Stimulated activated CD4-positive, alpha-beta T cell treated with anti-CD3 and anti-CD28 coated beads, TNF-alpha, amount 100 ng/mL, for 4 hours (primary cell): ENCODE results near the gene CHRNE.
A peak's percentile ranks its signal among the peaks of the same experiment; 100 is the strongest.
"Not testable (repeated sequence)": the region's sequence is repeated elsewhere in the genome, so short reads cannot be mapped to it uniquely, and the experiment has no call there.

ENCODE experiments used
- DNase-seq, 3 experiments: peaks; one replicate each; pipeline ENCODE4 v3.0.0-alpha.2; 2020; ENCODE audit warnings: low read depth in 3 of 3

The CHRNE gene

DNA sequence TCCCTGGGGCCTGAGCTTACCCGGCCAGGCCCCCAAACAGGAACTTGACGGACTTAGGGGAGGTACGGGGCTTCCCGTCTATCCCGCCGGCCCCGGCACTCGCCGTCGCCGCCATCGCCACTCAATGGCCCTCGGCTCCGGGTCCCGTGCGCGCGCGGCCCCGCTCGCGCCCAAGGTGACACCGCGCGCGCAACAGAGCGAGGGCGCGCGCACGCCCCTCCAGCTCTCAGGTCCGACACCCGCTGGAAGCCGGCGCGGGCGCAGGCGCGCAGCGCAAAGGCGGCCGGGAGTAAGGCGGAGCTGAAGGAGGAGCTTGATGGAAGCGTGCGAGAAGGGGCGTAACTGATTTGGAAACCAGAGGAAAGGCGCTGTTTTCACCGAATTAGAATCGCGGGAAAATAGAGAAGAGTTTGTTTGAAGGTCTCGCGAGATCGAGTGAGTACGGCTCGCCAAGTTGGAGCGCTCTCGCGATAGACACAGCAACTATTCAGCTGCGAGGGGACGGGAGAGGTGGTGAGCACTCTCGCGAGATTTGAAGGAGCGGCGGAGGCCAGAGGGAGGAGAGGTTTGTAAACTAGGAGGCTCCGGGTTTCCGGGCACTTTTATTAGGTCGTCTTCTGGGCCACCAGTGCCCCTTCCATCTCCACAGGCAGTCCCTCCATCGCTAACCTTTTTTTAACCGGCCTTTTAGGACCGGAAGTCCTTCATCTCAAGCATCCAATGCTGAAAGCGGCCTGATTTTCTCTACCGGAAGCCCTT lies 37.1 kb upstream of the CHRNE start, which contains the start of the genes RNF167 and SLC25A11:
Gene RNF167, plus strand, starts transcription at position 473 of the 759 bp plus-strand sequence. CDS start 642 bp downstream, outside the sequence.
Gene SLC25A11, minus strand, starts transcription at position 251 of the 759 bp plus-strand sequence. Its CDS starts 136 bp downstream, at position 115.
- peak; percentile 76 to 93 (median 91) for DNase-seq

DNA sequence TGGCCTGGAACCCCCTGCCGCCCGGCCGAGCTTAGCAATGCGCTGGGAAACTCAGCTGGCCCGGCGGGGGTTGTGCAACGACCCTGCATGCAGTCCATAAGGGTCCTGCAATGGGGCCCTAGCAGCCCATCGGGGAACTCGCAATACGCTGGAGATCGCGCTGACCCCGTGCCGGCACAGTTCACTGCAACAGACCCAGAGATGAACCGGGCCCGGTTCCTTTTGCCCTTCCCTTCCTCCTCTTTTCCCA lies 36.6 kb upstream of the CHRNE start:
- DNase-seq = no peak

DNA sequence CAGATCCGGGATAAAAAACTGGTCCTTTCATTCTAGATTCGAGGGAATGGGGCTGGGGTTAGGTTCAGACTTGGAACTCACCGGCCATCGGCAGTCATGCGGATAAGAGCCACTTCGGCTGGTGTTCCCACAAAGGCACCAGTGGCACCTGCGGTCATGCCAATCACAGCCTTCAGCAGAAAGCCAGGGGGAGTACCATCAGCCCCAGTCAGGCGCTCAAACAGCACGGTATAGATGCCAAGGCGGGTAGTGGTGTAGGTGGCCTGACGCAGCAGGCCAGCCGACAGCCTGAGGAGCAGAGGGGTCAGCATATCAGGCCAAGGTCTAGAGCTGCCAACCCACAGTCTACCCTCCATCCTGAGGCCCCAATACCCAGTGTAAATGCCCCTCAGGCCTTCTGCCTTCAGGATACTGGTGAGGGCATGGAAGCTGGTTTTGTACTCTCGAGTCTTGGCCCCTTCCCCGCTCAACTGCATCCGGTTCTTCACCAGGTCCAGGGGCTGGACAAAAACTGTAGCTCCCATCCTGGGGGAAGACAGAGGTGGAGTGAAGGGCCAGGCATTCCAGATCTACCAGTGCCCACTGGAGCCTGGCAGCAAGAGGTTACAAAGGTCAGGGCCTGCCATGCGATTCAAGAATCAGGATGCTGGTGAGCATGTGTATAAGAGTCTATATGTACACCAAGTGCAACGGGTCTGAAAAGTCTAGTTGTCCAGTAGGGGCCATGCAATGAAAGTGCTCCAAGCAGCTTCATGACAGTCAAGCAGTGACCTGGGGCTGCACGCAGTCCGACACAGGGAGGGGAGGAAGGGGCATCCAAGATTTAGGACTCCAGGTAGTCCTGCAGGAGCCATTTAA lies 36.0 kb upstream of the CHRNE start:
- DNase-seq = no peak

DNA sequence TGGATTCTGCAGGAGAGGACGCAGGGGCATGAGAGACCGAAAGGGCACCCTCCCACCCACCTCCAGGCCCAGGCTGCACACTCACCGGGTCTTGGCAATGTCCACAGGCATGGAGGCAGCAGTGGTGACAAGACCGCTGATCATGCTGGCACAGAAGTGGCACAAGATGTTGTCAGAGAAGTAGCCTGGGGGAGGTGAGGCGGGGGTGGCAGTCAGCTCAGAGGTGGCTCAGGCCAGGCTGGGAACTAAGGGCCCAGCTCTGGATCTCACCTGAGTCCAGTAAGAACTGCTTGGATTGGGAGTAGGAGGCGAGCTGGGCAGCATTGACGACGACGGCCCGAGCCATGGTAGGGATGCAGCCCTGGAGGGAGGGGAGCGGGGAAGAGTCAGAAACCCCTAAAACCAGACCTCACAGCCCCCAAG lies 35.2 kb upstream of the CHRNE start:
- no peak for DNase-seq

DNA sequence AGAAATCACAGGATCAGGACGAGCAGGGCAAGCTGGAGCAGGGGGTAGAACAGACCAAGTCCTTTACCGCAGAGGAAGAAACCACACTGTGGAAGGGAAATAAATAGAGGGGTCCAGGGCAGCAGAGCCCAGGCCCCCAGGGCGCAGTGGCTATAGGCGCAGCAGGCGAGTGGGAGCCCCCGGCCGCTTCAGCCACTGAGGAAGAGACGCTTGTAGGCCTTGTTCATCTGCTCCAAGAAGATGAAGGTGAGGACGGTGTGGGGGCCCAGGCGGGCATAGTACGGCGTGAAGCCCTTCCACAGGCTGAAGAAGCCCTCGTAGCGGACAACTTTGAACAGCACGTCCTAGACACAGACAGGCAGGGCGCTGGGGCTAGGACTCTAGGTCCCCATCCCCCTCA lies 34.7 kb upstream of the CHRNE start:
- no peak for DNase-seq

DNA sequence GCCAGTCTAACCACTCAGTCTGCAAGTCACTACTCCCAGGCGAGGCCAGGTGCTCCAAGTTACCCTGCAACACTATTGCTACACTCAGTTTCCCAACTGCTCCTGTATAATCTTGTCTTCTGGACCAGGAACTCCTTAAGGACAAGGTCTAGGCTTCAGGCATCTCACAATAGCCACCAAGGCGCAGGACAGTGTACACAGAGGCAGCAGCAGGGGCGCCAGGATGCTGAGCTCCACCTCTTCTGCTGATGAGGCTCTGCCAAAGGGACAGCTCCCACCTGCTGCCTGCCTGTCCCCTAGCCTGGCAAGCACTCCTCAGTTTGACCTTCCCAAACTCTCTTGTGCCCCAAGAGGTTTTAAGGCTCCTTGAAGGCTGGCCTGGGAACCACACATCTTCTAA lies 33.5 kb upstream of the CHRNE start:
- DNase-seq = no peak

DNA sequence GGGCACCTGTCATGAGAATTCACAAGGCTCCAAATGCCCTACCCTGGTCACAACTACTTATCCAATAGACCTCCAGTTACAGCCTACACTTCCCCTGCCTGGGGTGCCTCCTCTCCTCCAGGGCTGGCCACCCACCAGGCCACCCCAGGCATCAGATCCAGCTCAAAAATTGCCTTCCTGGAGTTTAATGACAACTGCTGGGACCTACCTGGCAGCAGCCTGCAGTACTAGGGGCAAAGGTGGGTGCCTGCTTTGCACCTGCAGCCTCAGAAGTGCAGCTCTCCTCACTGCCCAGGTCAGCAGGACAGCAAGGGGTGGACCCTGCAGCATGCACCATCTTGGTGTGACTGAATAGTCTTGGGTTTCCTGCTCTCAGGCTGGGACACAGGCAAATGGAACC lies 32.8 kb upstream of the CHRNE start:
- no peak for DNase-seq

DNA sequence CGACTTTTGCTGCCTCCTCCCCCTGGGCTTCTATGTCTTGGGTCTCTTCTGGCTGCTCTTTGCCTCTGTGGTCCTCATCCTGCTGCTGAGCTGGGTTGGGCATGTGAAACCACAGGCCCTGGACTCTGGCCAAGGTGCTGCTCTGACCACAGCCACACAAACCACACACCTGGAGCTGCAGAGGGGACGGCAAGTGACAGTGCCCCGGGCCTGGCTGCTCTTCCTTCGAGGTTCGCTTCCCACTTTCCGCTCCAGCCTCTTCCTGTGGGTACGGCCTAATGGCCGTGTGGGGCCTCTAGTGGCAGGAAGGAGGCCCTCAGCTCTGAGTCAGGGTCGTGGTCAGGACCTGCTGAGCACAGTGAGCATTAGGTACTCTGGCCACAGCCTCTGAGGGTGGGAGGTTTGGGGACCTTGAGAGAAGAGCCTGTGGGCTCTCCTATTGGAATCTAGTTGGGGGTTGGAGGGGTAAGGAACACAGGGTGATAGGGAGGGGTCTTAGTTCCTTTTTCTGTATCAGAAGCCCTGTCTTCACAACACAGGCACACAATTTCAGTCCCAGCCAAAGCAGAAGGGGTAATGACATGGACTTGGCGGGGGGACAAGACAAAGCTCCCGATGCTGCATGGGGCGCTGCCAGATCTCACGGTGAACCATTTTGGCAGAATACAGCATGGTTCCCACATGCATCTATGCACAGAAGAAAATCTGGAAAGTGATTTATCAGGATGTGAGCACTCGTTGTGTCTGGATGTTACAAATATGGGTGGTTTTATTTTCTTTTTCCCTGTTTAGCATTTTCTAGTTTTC lies 31.5 kb upstream of the CHRNE start:
- no peak for DNase-seq

DNA sequence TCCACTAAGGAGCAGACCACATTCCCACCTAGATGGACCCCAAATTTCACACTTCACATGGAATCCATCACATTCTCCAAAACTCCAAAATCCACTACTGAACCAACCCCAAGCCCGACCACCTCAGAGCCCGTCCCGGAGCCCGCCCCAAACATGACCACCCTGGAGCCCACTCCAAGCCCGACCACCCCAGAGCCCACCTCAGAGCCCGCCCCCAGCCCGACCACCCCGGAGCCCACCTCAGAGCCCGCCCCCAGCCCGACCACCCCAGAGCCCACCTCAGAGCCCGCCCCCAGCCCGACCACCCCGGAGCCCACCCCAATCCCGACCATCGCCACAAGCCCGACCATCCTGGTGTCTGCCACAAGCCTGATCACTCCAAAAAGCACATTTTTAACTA lies 30.7 kb upstream of the CHRNE start:
- DNase-seq = no peak

DNA sequence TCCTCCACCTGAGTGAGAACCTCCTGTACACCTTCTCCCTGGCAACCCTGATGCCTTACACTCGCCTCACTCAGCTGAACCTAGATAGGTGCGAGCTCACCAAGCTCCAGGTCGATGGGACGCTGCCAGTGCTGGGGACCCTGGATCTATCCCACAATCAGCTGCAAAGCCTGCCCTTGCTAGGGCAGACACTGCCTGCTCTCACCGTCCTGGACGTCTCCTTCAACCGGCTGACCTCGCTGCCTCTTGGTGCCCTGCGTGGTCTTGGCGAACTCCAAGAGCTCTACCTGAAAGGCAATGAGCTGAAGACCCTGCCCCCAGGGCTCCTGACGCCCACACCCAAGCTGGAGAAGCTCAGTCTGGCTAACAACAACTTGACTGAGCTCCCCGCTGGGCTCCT lies 29.9 kb upstream of the CHRNE start:
- DNase-seq = no peak

DNA sequence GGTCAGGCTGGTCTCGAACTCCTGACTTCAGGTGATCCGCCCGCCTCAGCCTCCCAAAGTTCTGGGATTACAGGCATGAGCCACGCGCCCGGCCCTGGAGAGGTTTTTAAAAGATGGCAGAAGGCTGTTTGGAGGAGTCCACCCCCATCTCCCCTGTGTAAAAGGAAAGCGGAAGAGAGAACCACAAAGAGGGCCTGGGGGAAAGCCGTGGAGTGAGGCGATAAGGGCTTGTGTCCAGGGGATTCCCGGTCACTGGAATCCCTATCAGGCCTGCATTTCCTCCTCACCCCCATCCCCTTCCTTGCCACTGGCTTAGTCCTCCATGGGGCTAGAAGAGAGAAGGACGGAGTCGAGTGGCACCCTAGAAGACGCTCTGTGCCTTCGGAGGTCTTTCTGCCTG lies 29.1 kb upstream of the CHRNE start, which contains the start of gene GP1BA:
Gene GP1BA, plus strand, starts transcription at position 315 of the 400 bp plus-strand sequence. CDS start 328 bp downstream, outside the sequence.
- no peak for DNase-seq

DNA sequence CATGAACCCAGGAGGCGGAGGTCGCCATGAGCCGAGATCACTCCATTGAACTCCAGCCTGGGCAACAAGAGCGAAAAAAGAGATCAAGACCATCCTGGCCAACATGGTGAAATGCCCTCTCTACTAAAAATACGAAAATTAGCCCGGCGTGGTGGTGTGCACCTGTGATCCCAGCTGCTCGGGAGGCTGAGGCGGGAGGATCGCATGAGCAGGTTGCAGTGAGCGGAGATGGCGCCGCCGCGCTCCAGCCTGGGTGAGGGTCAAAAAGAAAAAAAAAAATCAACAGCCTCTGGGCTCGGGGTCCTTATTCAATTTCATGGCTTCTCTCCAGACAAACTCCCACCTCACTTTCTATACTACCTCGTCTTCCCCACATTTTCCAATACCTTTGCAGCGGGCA lies 26.0 kb upstream of the CHRNE start:
- no peak for DNase-seq

DNA sequence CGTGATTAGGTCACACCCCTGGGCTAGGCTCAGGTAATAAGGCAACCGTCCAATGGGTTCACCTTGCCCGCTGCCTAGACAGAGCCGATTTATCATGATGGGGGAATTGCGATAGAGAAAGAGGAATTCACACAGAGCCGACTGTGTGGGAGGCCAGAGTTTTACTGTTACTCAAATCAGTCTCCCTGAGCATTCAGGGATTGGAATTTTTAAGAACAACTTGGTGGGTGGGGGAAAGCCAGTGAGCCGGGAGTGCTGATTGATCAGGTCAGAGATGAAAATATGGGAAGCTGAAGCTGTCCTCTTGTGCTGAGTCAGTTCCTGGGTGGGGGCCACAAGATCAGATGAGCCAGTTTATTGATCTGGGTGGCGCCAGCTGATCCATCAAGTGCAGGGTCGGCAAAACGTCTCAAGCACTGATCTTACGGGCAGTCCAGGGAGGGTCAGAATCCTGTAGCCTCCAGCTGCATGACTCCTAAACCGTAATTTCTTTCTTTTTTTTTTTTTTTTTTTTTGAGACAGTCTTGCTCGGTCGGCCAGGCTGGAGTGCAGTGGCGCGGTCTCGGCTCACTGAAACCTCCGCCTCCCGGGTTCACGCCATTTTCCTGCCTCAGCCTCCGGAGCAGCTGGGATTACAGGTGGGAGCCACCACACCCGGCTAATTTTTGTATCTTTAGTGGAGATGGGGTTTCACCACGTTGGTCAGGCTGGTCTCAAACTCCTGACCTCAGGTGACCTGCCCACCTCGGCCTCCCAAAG lies 23.9 kb upstream of the CHRNE start:
- not testable (repeated sequence) for DNase-seq

DNA sequence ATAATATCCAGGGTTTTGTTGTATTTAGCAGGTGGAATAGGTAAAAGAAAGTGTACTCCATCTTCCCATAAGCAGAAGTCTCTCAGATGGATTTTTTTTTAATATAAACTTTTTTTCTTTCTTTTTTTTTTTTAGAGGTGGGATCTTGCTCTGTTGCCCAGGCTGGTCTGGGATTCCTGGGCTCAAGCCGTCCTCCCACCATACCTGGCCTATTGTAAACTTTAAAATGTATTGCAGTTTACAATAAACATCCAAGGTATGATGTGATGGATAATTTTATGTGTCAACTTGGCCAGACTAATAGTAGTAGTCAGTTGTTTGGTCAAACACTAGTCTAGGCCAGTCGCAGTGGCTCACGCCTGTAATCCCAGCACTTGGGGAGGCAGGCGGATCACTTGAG lies 18.4 kb upstream of the CHRNE start:
- no peak for DNase-seq

DNA sequence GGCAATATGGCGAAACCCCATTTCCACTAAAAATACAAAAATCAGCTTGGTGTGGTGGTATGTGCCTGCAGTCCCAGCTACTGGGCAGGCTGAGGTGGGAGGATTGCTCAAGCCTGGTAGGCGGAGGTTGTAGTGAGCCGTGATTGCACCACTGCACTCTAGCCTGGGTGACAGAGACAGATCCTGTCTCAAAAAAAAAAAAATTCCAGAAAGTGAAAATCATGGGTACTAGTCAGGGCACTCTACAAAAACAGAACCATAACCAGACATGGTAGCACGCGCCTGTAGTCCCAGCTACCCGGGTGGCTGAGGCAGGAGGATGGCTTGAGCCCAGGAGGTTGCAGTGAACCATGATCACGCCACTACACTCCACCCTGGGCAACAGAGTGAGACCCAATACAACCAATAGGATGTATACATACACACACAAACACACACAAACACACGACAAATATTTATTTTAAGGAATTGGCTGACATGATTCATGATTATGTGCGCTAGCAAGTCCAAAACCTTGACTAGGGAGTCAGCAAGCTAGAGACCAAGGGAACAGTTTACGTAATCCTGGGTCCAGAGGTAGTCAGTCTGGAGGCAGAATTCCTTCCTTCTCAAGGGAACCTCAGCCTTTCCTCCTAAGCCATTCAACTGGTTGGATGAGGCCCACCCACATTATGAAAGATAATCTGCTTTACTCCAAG lies 17.6 kb upstream of the CHRNE start:
- no peak for DNase-seq

DNA sequence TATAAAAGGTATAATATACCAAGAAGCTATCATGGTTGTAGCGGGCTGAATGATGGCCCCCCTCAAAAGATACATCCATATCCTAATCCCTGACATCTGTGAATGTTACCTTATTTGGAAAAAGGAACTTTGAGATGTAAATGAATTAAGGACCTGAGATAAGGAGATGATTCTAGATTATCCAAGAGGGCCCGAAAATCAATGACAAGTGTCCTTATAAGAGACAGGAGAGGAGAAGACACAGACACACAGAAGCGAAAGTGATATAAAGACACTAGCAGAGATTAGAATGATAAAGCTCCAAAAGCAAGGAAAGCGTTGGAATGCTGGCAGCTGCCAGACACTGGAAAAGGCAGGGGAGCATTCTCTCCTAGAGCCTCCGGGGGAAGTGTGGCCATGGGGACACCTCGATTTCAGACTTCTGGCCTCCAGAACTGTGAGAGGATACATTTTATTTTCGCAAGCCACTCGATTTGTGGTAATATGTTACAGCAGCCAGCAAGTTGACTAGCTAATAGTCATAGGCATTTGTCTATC lies 16.7 kb upstream of the CHRNE start:
- no peak for DNase-seq

DNA sequence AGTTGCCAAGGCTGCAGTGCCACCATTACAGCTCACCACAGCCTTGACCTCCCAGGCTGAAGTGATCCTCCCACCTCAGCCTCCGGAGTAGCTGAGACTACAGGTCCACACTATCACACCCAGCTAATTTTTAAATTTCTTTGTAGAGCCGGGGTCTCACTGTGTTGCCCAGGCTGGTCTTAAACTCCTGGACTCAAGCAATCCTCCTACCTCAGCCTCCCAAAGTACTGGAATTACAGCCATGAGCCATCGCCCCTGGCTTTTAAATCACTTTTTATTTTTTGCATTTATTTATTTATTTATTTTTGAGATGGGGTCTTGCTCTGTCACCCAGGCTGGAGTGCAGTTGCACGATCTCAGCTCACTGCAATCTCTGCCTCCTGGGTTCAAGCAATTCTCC lies 11.7 kb upstream of the CHRNE start:
- not testable (repeated sequence) for DNase-seq

DNA sequence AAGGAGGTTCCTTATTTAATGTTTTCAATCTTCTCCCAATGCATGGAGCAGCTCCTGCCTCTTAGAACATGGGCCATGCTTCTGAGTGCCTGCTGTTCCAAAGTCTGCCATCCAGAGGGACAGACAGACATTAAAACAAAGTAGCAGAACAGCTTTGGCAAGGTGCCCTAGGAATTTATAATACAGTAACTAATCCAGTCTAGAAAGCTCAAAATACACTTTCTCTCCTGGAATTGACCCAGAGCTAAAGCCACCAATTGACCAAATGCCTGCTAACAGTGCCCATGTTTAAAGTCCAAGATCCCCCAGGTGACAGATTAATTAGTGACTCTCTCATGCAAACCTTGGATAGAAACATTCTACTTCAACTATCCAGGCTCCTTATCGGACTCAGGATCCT lies 11.1 kb upstream of the CHRNE start:
- no peak for DNase-seq

DNA sequence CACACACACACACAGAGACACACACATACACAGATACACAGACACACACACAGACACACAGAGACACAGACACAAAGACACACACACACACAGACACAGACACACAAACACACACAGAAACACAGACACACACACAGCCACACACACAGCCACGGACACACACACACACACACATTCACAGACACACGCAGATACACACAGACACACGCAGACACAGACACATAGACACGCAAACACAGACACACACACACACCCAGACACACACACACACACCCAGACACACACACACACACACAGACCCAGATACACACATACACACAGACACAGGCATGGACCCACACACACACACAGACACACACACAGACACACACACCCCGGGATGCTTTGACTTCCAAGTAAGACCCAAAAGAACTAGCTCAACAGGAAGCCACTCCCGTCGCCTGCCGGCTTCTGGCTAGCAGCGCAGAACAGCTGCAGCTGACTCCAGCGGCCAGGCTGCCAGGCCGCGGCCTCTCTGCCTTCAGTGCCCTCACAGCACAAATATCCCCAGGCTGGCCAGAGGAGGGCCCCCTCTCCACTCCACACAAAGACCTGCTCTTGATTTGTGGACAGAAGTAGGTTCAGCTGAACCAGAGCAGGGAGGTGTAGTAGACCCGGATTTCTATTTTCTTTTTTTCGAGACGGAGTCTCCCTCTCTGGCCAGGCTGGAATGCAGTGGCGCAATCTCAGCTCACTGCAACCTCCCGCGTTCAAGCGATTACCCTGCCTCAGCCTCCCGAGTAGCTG lies 6.0 kb upstream of the CHRNE start:
- DNase-seq = peak; percentile 33 to 55 (median 53)

DNA sequence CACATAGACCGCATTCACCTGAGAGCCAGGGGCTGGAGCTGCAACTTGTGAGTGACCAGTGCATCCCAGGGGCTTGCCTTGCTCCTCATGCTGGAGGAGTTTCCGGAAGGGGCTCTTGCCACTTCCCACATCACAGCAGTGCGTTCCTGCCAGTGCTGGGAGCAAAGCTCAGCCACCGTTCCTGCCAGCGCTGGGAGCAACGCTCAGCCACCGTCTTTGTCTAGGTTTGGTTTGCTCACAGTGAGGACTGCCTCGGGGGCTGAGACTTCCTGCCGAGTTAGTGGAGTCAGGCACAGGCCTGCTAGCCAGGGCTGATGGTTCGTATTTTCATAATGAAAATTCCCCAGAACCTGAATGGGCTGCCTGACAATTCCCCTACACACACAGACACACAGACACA lies 5.4 kb upstream of the CHRNE start:
- DNase-seq = no peak
